HG02571 (cell line): ENCODE results near the gene SLC35A2.

Experiments
- ATAC-seq: cut with Tn5 transposase; IDR thresholded peaks from one replicate; pipeline ENCODE4 v1.9.1; 2021; ENCODE audit warnings: mild to moderate bottlenecking, moderate library complexity; ENCODE audit not compliant: unreplicated experiment

SLC35A2 gene

GRCh38 chrX:48927736-48928382, 16.4 kb upstream of the SLC35A2 start:
- no peak for ATAC-seq

- ATAC-seq, result no peak
Measured at GRCh38 chrX:48927123-48927522, 15.7 kb upstream of the SLC35A2 start.

- no peak for ATAC-seq
Measured at GRCh38 chrX:48924270-48924669, 12.8 kb upstream of the SLC35A2 start.

GRCh38 chrX:48923771-48924170, 12.3 kb upstream of the SLC35A2 start:
- ATAC-seq, result no peak

- no peak for ATAC-seq
Measured at GRCh38 chrX:48920718-48921104, 9.3 kb upstream of the SLC35A2 start.

- ATAC-seq, result no peak
Measured at GRCh38 chrX:48919947-48920717, 8.7 kb upstream of the SLC35A2 start.

- no peak for ATAC-seq
Measured at GRCh38 chrX:48919360-48919841, 8.0 kb upstream of the SLC35A2 start.

GRCh38 chrX:48918643-48919340, 7.3 kb upstream of the SLC35A2 start, which contains the start of gene PIM2:
TSS of gene PIM2 (minus strand) at chrX:48919024. CDS start at chrX:48918834, 190 bp downstream.
- ATAC-seq, result peak; percentile 63

- no peak for ATAC-seq
Measured at GRCh38 chrX:48918301-48918642, 6.8 kb upstream of the SLC35A2 start.

GRCh38 chrX:48917139-48918001, 5.9 kb upstream of the SLC35A2 start:
- no peak for ATAC-seq

GRCh38 chrX:48914593-48915493, 3.4 kb upstream of the SLC35A2 start:
- ATAC-seq, result no peak

GRCh38 chrX:48913605-48914366, 2.3 kb upstream of the SLC35A2 start:
- ATAC-seq, result no peak

GRCh38 chrX:48910926-48911411, 477 bp downstream of the SLC35A2 start:
- no peak for ATAC-seq

- no peak for ATAC-seq
Measured at GRCh38 chrX:48909703-48910294, 1.6 kb downstream of the SLC35A2 start.

- ATAC-seq, result no peak
Measured at GRCh38 chrX:48908600-48908999, 2.8 kb downstream of the SLC35A2 start.

GRCh38 chrX:48905090-48905790, 6.2 kb downstream of the SLC35A2 start:
- ATAC-seq, result no peak

GRCh38 chrX:48904626-48905025, 6.8 kb downstream of the SLC35A2 start:
- no peak for ATAC-seq

GRCh38 chrX:48904180-48904579, 7.3 kb downstream of the SLC35A2 start:
- no peak for ATAC-seq
